Fibroblast of villous mesenchyme (primary cell): ENCODE results near the gene HMX2. TPM values are rescaled to one million over a fixed set of nuclear protein-coding genes. Genes with fewer than 3 reads are reported as not detected.

Experiments used
- DNase-seq: peaks from one replicate; pipeline ENCODE4 v3.0.0-alpha.2; 2010; ENCODE audit warnings: low read depth
- H3K4me3 ChIP-seq: 2 replicates; pipeline ENCODE4 v1.5.1; 2011; ENCODE audit warnings: low read depth, mild to moderate bottlenecking, low read length
- CTCF ChIP-seq: IDR thresholded peaks from 2 replicates; pipeline ENCODE4 v1.5.1; 2012; ENCODE audit warnings: low read depth, mild to moderate bottlenecking, low read length; ENCODE audit not compliant: insufficient read depth
- total RNA-seq: library from RNA; depleted of rRNA; stranded (reverse); fragments of >200 nt; gene quantifications from 2 replicates; pipeline ENCODE4 v1.2.3, GENCODE V29; 2012

HMX2 gene
- total RNA-seq, 1 donor: not detected

- TF ChIP-seq CTCF: no peak
- no peak for DNase-seq
- no peak overlapping the region for H3K4me3 ChIP-seq
These were observed 32.5 kb downstream of the HMX2 start for GRCh38 chr10:123180101-123181090.

DNA sequence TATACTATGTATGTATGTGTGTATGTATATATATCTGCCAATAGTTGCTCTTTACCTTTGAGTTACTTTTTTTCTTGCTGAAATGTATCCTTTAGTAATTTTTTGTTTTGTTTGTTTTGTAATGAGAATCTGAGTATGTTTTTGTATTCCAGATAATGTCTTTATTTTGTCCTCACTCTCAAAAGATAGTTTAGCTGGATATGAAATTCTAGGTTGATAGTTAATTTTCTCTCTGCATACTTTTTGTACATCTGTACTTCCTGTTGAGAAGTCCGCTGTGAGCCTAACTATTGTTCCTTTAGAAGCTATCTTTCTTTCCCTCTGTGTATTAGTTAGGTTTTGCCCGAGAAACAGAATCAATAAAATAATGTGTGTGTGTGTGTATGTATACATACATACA, 35.8 kb downstream of the HMX2 start:
- TF ChIP-seq CTCF: no peak
- DNase-seq: no peak
- no peak overlapping the region for H3K4me3 ChIP-seq

- TF ChIP-seq CTCF: no peak
- no peak for DNase-seq
- no peak overlapping the region for H3K4me3 ChIP-seq
These were observed 39.8 kb downstream of the HMX2 start for GRCh38 chr10:123187781-123188180.

- H3K4me3 ChIP-seq: no peak overlapping the region
- TF ChIP-seq CTCF: no peak
- no peak for DNase-seq
These were observed 44.0 kb downstream of the HMX2 start for GRCh38 chr10:123191886-123192285.

DNA sequence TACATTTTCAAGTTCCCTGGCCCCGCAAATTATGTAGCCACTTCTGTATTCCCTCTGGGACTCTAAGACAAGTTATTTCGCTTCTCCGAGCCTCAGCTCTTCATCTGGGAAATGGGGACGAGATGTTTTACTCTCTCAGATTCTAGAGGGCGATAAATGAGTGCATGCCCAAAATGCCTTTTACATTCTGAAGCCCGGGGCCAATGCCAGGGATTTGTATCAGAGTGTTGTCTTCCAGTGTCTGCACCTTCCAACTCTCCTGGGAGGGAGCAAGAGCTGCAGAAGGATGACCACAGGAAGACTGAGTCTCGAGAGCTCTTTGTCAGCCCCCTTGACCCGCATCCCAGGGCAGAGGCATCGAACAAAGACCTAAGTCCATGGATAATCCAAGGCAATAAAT, 46.1 kb downstream of the HMX2 start:
- DNase-seq: no peak
- no peak overlapping the region for H3K4me3 ChIP-seq
- no peak for TF ChIP-seq CTCF

Other genes starting within 250 kb of the HMX2 start
- gene FAM24A, start 237.5 kb upstream of the HMX2 start, total RNA-seq: not detected in 2 replicates
- 9.7 and 9.9 TPM in 2 replicates for gene C10orf88, start 193.9 kb upstream of the HMX2 start, total RNA-seq
- gene PSTK, start 167.7 kb upstream of the HMX2 start, total RNA-seq: 5.5 and 5.6 TPM in 2 replicates
- gene IKZF5, start 139.3 kb upstream of the HMX2 start, total RNA-seq: 2.9 and 4.3 TPM in 2 replicates
- 4.2 and 4.3 TPM in 2 replicates for gene ACADSB, start 139.1 kb upstream of the HMX2 start, total RNA-seq
- gene HMX3, start 12.2 kb upstream of the HMX2 start, total RNA-seq: not detected in 2 replicates
- gene BUB3, start 6.3 kb downstream of the HMX2 start, total RNA-seq: 134 and 158 TPM in 2 replicates